ENCODE measurements around the gene RCC1.

- no peak for TF ChIP-seq CTCF (IDR thresholded peaks at IDR 0.05)
- TF ChIP-seq POLR2A (IDR thresholded peaks at IDR 0.05): no peak
Observed at GRCh38 chr1:28499553-28499952, 6.3 kb upstream of the RCC1 start.
